ENCODE measurements around the gene CACNA2D2.
A peak's percentile ranks its signal among the peaks of the same experiment; 100 is the strongest.

The CACNA2D2 gene

GRCh38 chr3:50493086-50493485 lies 10.3 kb downstream of the CACNA2D2 start:
- H3K4me3 Mint-ChIP-seq: no peak overlapping the region
- peaks cover 19% of the 10 kb centered on the region for H3K4me1 Mint-ChIP-seq (ENCODE audit: low read depth)
- no peaks in the 10 kb centered on the region for H3K36me3 Mint-ChIP-seq (ENCODE audit: low read depth)
- no peaks in the 10 kb centered on the region for H3K9me3 Mint-ChIP-seq
- no peaks in the 10 kb centered on the region for H3K27me3 Mint-ChIP-seq (ENCODE audit: low read depth)
- H3K27ac Mint-ChIP-seq: no peak overlapping the region

GRCh38 chr3:50491023-50491422 lies 12.4 kb downstream of the CACNA2D2 start:
- Mint-ChIP-seq H3K4me3 (peak overlapping the region; percentile 41), H3K4me1 (ENCODE audit: low read depth) (peaks cover 19% of the 10 kb centered on the region), H3K27ac (peak overlapping the region; percentile 68)

GRCh38 chr3:50490424-50490823 lies 13.0 kb downstream of the CACNA2D2 start:
- no peak overlapping the region for H3K4me3 Mint-ChIP-seq
- H3K9me3 Mint-ChIP-seq: no peaks in the 10 kb centered on the region
- H3K4me1 Mint-ChIP-seq (ENCODE audit: low read depth): peaks cover 19% of the 10 kb centered on the region
- H3K36me3 Mint-ChIP-seq (ENCODE audit: low read depth): no peaks in the 10 kb centered on the region
- H3K27ac Mint-ChIP-seq: peak overlapping the region; percentile 31
- H3K27me3 Mint-ChIP-seq (ENCODE audit: low read depth): no peaks in the 10 kb centered on the region

More at GRCh38 chr3:50491023-50491422, 12.4 kb downstream of the CACNA2D2 start:
- no peaks in the 10 kb centered on the region for H3K27me3 Mint-ChIP-seq (ENCODE audit: low read depth)
- no peaks in the 10 kb centered on the region for H3K9me3 Mint-ChIP-seq
- no peaks in the 10 kb centered on the region for H3K36me3 Mint-ChIP-seq (ENCODE audit: low read depth)

- Mint-ChIP-seq H3K27ac (no peak overlapping the region), H3K36me3 (ENCODE audit: low read depth) (no peaks in the 10 kb centered on the region), H3K27me3 (ENCODE audit: low read depth) (no peaks in the 10 kb centered on the region)
Measured at GRCh38 chr3:50487181-50487580, 16.3 kb downstream of the CACNA2D2 start.

GRCh38 chr3:50486219-50486888 lies 17.1 kb downstream of the CACNA2D2 start:
- Mint-ChIP-seq H3K36me3 (ENCODE audit: low read depth) (no peaks in the 10 kb centered on the region), H3K4me3 (no peak overlapping the region), H3K27me3 (ENCODE audit: low read depth) (no peaks in the 10 kb centered on the region), H3K4me1 (ENCODE audit: low read depth) (peaks cover 7% of the 10 kb centered on the region), H3K9me3 (no peaks in the 10 kb centered on the region), H3K27ac (no peak overlapping the region)

More at GRCh38 chr3:50487181-50487580, 16.3 kb downstream of the CACNA2D2 start:
- H3K4me1 Mint-ChIP-seq (ENCODE audit: low read depth): peaks cover 9% of the 10 kb centered on the region
- no peaks in the 10 kb centered on the region for H3K9me3 Mint-ChIP-seq
- H3K4me3 Mint-ChIP-seq: no peak overlapping the region

- H3K36me3 Mint-ChIP-seq (ENCODE audit: low read depth): no peaks in the 10 kb centered on the region
- H3K4me1 Mint-ChIP-seq (ENCODE audit: low read depth): peaks cover 1% of the 10 kb centered on the region
- H3K4me3 Mint-ChIP-seq: no peak overlapping the region
- no peak overlapping the region for H3K27ac Mint-ChIP-seq
- no peaks in the 10 kb centered on the region for H3K27me3 Mint-ChIP-seq (ENCODE audit: low read depth)
- H3K9me3 Mint-ChIP-seq: no peaks in the 10 kb centered on the region
Measured at GRCh38 chr3:50484722-50485121, 18.7 kb downstream of the CACNA2D2 start.

GRCh38 chr3:50483374-50483773 lies 20.1 kb downstream of the CACNA2D2 start:
- Mint-ChIP-seq H3K27ac (no peak overlapping the region), H3K27me3 (ENCODE audit: low read depth) (no peaks in the 10 kb centered on the region), H3K36me3 (ENCODE audit: low read depth) (no peaks in the 10 kb centered on the region), H3K9me3 (no peaks in the 10 kb centered on the region), H3K4me3 (no peak overlapping the region), H3K4me1 (ENCODE audit: low read depth) (peaks cover 1% of the 10 kb centered on the region)

GRCh38 chr3:50481992-50482391 lies 21.4 kb downstream of the CACNA2D2 start:
- H3K4me3 Mint-ChIP-seq: no peak overlapping the region
- peaks cover 1% of the 10 kb centered on the region for H3K4me1 Mint-ChIP-seq (ENCODE audit: low read depth)
- H3K36me3 Mint-ChIP-seq (ENCODE audit: low read depth): no peaks in the 10 kb centered on the region
- no peaks in the 10 kb centered on the region for H3K27me3 Mint-ChIP-seq (ENCODE audit: low read depth)
- H3K27ac Mint-ChIP-seq: no peak overlapping the region
- no peaks in the 10 kb centered on the region for H3K9me3 Mint-ChIP-seq

- Mint-ChIP-seq H3K4me3 (no peak overlapping the region), H3K9me3 (no peaks in the 10 kb centered on the region), H3K27me3 (ENCODE audit: low read depth) (no peaks in the 10 kb centered on the region), H3K36me3 (ENCODE audit: low read depth) (no peaks in the 10 kb centered on the region), H3K4me1 (ENCODE audit: low read depth) (peaks cover 1% of the 10 kb centered on the region), H3K27ac (no peak overlapping the region)
Measured at GRCh38 chr3:50480471-50480870, 23.0 kb downstream of the CACNA2D2 start.

- H3K36me3 Mint-ChIP-seq (ENCODE audit: low read depth): no peaks in the 10 kb centered on the region
- no peak overlapping the region for H3K27ac Mint-ChIP-seq
- H3K27me3 Mint-ChIP-seq (ENCODE audit: low read depth): no peaks in the 10 kb centered on the region
- no peaks in the 10 kb centered on the region for H3K9me3 Mint-ChIP-seq
- peaks cover 1% of the 10 kb centered on the region for H3K4me1 Mint-ChIP-seq (ENCODE audit: low read depth)
- no peak overlapping the region for H3K4me3 Mint-ChIP-seq
Measured at GRCh38 chr3:50479523-50479922, 23.9 kb downstream of the CACNA2D2 start.

GRCh38 chr3:50478671-50479260 lies 24.7 kb downstream of the CACNA2D2 start:
- peaks cover 1% of the 10 kb centered on the region for H3K4me1 Mint-ChIP-seq (ENCODE audit: low read depth)
- no peaks in the 10 kb centered on the region for H3K27me3 Mint-ChIP-seq (ENCODE audit: low read depth)
- no peaks in the 10 kb centered on the region for H3K36me3 Mint-ChIP-seq (ENCODE audit: low read depth)
- H3K4me3 Mint-ChIP-seq: no peak overlapping the region
- H3K27ac Mint-ChIP-seq: no peak overlapping the region
- no peaks in the 10 kb centered on the region for H3K9me3 Mint-ChIP-seq

GRCh38 chr3:50478051-50478450 lies 25.4 kb downstream of the CACNA2D2 start:
- Mint-ChIP-seq H3K27me3 (ENCODE audit: low read depth) (no peaks in the 10 kb centered on the region), H3K4me1 (ENCODE audit: low read depth) (peaks cover 1% of the 10 kb centered on the region), H3K4me3 (no peak overlapping the region), H3K27ac (no peak overlapping the region), H3K9me3 (no peaks in the 10 kb centered on the region), H3K36me3 (ENCODE audit: low read depth) (no peaks in the 10 kb centered on the region)

GRCh38 chr3:50475348-50475747 lies 28.1 kb downstream of the CACNA2D2 start:
- no peak overlapping the region for H3K4me3 Mint-ChIP-seq
- no peak overlapping the region for H3K27ac Mint-ChIP-seq
- peaks cover 2% of the 10 kb centered on the region for H3K4me1 Mint-ChIP-seq (ENCODE audit: low read depth)
- no peaks in the 10 kb centered on the region for H3K9me3 Mint-ChIP-seq
- H3K36me3 Mint-ChIP-seq (ENCODE audit: low read depth): no peaks in the 10 kb centered on the region
- H3K27me3 Mint-ChIP-seq (ENCODE audit: low read depth): peaks cover 3% of the 10 kb centered on the region

GRCh38 chr3:50474717-50475116 lies 28.7 kb downstream of the CACNA2D2 start:
- H3K27me3 Mint-ChIP-seq (ENCODE audit: low read depth): peaks cover 3% of the 10 kb centered on the region
- peaks cover 2% of the 10 kb centered on the region for H3K4me1 Mint-ChIP-seq (ENCODE audit: low read depth)

GRCh38 chr3:50473768-50474167 lies 29.7 kb downstream of the CACNA2D2 start:
- Mint-ChIP-seq H3K9me3 (no peaks in the 10 kb centered on the region), H3K36me3 (ENCODE audit: low read depth) (no peaks in the 10 kb centered on the region), H3K4me3 (no peak overlapping the region), H3K27me3 (ENCODE audit: low read depth) (peaks cover 3% of the 10 kb centered on the region), H3K27ac (no peak overlapping the region), H3K4me1 (ENCODE audit: low read depth) (peaks cover 2% of the 10 kb centered on the region)

More at GRCh38 chr3:50474717-50475116, 28.7 kb downstream of the CACNA2D2 start:
- Mint-ChIP-seq H3K9me3 (no peaks in the 10 kb centered on the region), H3K4me3 (no peak overlapping the region), H3K36me3 (ENCODE audit: low read depth) (no peaks in the 10 kb centered on the region), H3K27ac (no peak overlapping the region)

Data from T-helper 1 cell treated with Interleukin-12 subunit alpha and Interleukin-12 subunit beta and Interleukin-4 antibody, amounts not matched to agents 30 μg/mL and 1 μg/mL, for 36 hours (primary cell).